ENCODE measurements around the gene VN1R5. TPM values are rescaled to one million over a fixed set of nuclear protein-coding genes. Genes with fewer than 3 reads are reported as not detected.

The VN1R5 gene
- total RNA-seq, 2 donors from 2014 or later = not detected

GRCh38 chr1:247295274-247295684 lies 39.4 kb downstream of the VN1R5 start:
- intact Hi-C loops (cut with DNase I) = no loop called here
- TF ChIP-seq POLR2A (IDR thresholded peaks at IDR 0.05) (no peak), CTCF (IDR thresholded peaks at IDR 0.05) (no peak)
- DNase-seq = peak in 1 of 4 donors; percentile 17
- no peaks in the 10 kb centered on the region for H3K4me1 ChIP-seq
- no peak overlapping the region for H3K27ac ChIP-seq
- 46 to 52% methylated on average over 6 of the region's 6 CpGs for WGBS, 2 donors
- H3K4me3 ChIP-seq = no peak overlapping the region
- ATAC-seq = no peak
- no peaks in the 10 kb centered on the region for H3K9me3 ChIP-seq
- H3K27me3 ChIP-seq = no peaks in the 10 kb centered on the region
- H3K36me3 ChIP-seq (replicated peaks in 1 of 2; ENCODE audit: insufficient read depth in 1 of 2, low read depth in 2 of 2) = peaks cover 0 to 2% of the 10 kb centered on the region in 2 donors

GRCh38 chr1:247295746-247296145 lies 39.9 kb downstream of the VN1R5 start:
- Histone ChIP-seq H3K27ac (no peak overlapping the region), H3K9me3 (no peaks in the 10 kb centered on the region), H3K4me3 (no peak overlapping the region), H3K36me3 (replicated peaks in 1 of 2; ENCODE audit: insufficient read depth in 1 of 2, low read depth in 2 of 2) (peaks cover 0 to 2% of the 10 kb centered on the region in 2 donors), H3K4me1 (no peaks in the 10 kb centered on the region), H3K27me3 (no peaks in the 10 kb centered on the region)
- intact Hi-C loops (cut with DNase I) = no loop called here
- DNase-seq (no peak), ATAC-seq (no peak)
- WGBS, 2 donors = 56 to 68% methylated on average over 5 of the region's 5 CpGs
- TF ChIP-seq CTCF (IDR thresholded peaks at IDR 0.05) = no peak
- TF ChIP-seq POLR2A (IDR thresholded peaks at IDR 0.05) = no peak

DNA sequence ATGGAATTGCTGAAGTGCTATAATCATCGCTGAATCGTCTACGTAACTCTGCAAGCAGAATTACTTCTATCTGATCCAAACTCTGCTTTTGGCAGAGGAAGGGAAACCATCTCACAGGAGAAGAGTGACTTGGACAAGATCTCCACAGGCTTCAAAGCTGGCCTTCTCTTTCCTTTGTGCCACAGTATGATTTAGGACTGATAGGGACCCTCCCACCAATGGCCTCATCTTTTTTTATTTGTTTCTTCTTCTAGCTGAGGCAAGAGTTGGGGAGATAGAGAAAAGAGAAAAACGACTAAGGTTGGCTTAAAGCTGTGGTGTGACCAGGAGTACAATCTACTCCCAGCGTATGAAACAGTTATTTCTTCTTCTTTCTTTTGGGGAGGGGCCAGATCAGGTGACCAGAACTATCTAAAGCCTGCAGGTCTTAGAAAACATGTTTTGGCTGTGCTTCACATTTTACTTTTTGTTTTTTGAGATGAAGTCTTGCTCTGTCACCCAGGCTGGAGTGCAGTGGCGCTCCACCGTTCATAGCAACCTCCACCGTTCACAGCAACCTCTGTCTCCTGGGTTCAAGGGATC lies 40.8 kb downstream of the VN1R5 start:
- no peak for DNase-seq
- WGBS, 2 donors = 87 to 89% methylated on average over 8 of the region's 8 CpGs

GRCh38 chr1:247297263-247298123 lies 41.6 kb downstream of the VN1R5 start:
- Histone ChIP-seq H3K9me3 (no peaks in the 10 kb centered on the region), H3K27ac (no peak overlapping the region), H3K36me3 (replicated peaks in 1 of 2; ENCODE audit: insufficient read depth in 1 of 2, low read depth in 2 of 2) (peaks cover 0 to 2% of the 10 kb centered on the region in 2 donors), H3K4me1 (no peaks in the 10 kb centered on the region), H3K27me3 (no peaks in the 10 kb centered on the region), H3K4me3 (no peak overlapping the region)
- ATAC-seq (no peak), DNase-seq (no peak)
- intact Hi-C loops (cut with DNase I) = no loop called here
- WGBS, 2 donors = 78 to 81% methylated on average over 6 to 9 of the region's 9 CpGs
- TF ChIP-seq POLR2A (IDR thresholded peaks at IDR 0.05) = no peak
- TF ChIP-seq CTCF (IDR thresholded peaks at IDR 0.05) = no peak

More for the DNA sequence above, 40.8 kb downstream of the VN1R5 start:
- intact Hi-C loops (cut with DNase I) = no loop called here
- no peak for ATAC-seq
- no peak overlapping the region for H3K27ac ChIP-seq
- H3K4me1 ChIP-seq = no peaks in the 10 kb centered on the region
- H3K9me3 ChIP-seq = no peaks in the 10 kb centered on the region
- H3K27me3 ChIP-seq = no peaks in the 10 kb centered on the region
- peaks cover 0 to 2% of the 10 kb centered on the region in 2 donors for H3K36me3 ChIP-seq (replicated peaks in 1 of 2; ENCODE audit: insufficient read depth in 1 of 2, low read depth in 2 of 2)
- TF ChIP-seq POLR2A (IDR thresholded peaks at IDR 0.05) (no peak), CTCF (IDR thresholded peaks at IDR 0.05) (no peak)
- H3K4me3 ChIP-seq = no peak overlapping the region

All from body of pancreas (tissue), 4 donors.